Activated CD8-positive, alpha-beta memory T cell treated with anti-CD3 and anti-CD28 coated beads, Interleukin-2, amount 10 ng/mL, durations not matched to agents 7 days and 5 days (primary cell): ENCODE data around the gene NTF3. TPM values are rescaled to one million over a fixed set of nuclear protein-coding genes. Genes with fewer than 3 reads are reported as not detected.

Experiments used
- ATAC-seq: fragments of 150-1000 bp; cut with Tn5 transposase; one replicate; pipeline ENCODE4 v1.10.0; 2021; ENCODE audit warnings: moderate library complexity
- CTCF ChIA-PET: fragments of 350-600 bp; sonication (Branson Sonifier 250); formaldehyde crosslinking; loops from one replicate; lab custom pipeline; 2021; ENCODE audit warnings: antibody characterized with exemption; lab: Charles Lee
- DNase-seq: peaks from one replicate; pipeline ENCODE4 v3.0.0-alpha.2; 2020
- H3K27ac Mint-ChIP-seq: one replicate; pipeline ENCODE4 v1.8.0; 2021; ENCODE audit warnings: mild to moderate bottlenecking, mixed read lengths
- H3K27me3 Mint-ChIP-seq: one replicate; pipeline ENCODE4 v1.8.0; 2021; ENCODE audit warnings: mixed read lengths
- H3K36me3 Mint-ChIP-seq: one replicate; pipeline ENCODE4 v1.8.0; 2021; ENCODE audit warnings: mild to moderate bottlenecking, mixed read lengths
- H3K4me1 Mint-ChIP-seq: one replicate; pipeline ENCODE4 v1.8.0; 2021; ENCODE audit warnings: mixed read lengths
- H3K4me3 Mint-ChIP-seq: one replicate; pipeline ENCODE4 v1.8.0; 2021; ENCODE audit warnings: mild to moderate bottlenecking, moderate library complexity, mixed read lengths
- H3K9me3 Mint-ChIP-seq: one replicate; pipeline ENCODE4 v1.8.0; 2022; ENCODE audit warnings: low read depth, mixed read lengths
- total RNA-seq, 2 experiments: library from RNA; stranded (reverse); gene quantifications; one replicate each; pipeline ENCODE4 v1.2.3, GENCODE V29; 2021

NTF3 gene
- total RNA-seq, 2 experiments from 2014 or later, result not detected

DNA sequence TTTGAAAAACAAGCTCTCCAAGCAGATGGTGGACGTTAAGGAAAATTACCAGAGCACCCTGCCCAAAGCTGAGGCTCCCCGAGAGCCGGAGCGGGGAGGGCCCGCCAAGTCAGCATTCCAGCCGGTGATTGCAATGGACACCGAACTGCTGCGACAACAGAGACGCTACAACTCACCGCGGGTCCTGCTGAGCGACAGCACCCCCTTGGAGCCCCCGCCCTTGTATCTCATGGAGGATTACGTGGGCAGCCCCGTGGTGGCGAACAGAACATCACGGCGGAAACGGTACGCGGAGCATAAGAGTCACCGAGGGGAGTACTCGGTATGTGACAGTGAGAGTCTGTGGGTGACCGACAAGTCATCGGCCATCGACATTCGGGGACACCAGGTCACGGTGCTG is 62.4 kb downstream of the NTF3 start:
- ATAC-seq, result no peak
- H3K36me3 Mint-ChIP-seq, result no peaks in the 10 kb centered on the region
- CTCF ChIA-PET, result no interaction called here
- no peak for DNase-seq
- H3K4me3 Mint-ChIP-seq, result no peak overlapping the region
- no peaks in the 10 kb centered on the region for H3K9me3 Mint-ChIP-seq
- H3K4me1 Mint-ChIP-seq, result no peaks in the 10 kb centered on the region
- H3K27me3 Mint-ChIP-seq, result no peaks in the 10 kb centered on the region
- no peak overlapping the region for H3K27ac Mint-ChIP-seq

DNA sequence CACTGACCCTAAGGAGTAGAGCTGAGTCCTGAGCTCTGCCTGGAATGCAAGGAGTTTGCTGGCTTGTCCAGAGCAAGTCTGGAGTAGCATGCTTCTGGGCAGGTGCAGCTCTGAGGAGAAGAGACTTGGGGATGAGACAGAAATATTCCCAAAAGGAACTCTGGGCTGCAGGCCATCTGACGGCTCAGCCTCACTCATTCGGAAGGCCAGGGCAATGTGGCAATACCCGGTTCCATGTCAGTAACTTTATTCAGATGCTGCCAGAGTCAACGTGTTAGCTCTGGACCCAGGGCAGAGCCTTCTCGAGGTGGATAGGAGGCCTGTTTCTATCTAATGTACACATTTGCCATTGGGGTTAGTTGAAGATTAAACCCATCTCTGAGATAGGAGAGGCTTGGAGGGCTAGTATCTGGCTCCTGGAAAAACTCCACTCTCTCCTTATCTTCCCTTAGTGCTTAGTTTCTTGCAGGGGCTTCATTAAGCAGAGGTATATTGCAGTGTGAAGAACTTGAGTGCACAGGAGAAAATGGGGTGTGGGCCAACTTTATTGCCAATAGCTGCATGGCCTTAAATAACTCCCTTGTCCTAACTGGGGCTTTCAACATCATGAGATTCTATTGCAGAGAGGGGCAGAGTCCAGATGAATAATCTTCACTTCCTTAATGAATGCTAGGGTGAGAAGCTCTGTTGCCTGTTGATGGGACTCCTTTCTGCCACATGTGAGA is 65.6 kb downstream of the NTF3 start:
- ATAC-seq (no peak), DNase-seq (no peak)
- H3K27me3 Mint-ChIP-seq, result no peaks in the 10 kb centered on the region
- H3K4me3 Mint-ChIP-seq, result no peak overlapping the region
- no peak overlapping the region for H3K27ac Mint-ChIP-seq
- H3K36me3 Mint-ChIP-seq, result no peaks in the 10 kb centered on the region
- no peaks in the 10 kb centered on the region for H3K4me1 Mint-ChIP-seq
- no peaks in the 10 kb centered on the region for H3K9me3 Mint-ChIP-seq
- CTCF ChIA-PET, result interaction anchor here (1.5 kb wide), 1 partner anchor 26 kb away, joined by 3 read pairs; no protein-coding TSS in a partner anchor

DNA sequence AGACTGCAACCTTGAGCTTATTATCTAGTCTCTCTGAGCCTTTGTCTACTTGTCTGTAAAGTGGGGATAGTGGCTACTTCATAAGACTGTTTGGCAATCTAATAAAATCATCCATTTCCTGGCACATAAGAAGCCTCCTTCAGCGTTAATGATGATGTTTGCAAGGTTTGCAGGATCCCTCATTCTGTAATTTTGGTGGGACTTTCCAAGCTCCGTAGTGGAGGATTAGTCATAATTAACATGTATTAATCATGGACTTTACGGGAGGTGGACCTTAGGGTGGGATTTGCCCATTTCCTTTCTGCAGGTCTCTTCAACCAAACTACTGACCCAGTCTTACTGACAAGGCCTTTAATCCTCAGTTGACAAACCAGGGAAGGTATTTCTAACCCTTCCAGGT is 66.2 kb downstream of the NTF3 start:
- Mint-ChIP-seq H3K9me3 (no peaks in the 10 kb centered on the region), H3K4me1 (no peaks in the 10 kb centered on the region), H3K27ac (no peak overlapping the region), H3K4me3 (no peak overlapping the region), H3K27me3 (no peaks in the 10 kb centered on the region), H3K36me3 (no peaks in the 10 kb centered on the region)
- DNase-seq (no peak), ATAC-seq (no peak)
- CTCF ChIA-PET, result interaction anchor here (1.5 kb wide), 1 partner anchor 26 kb away, joined by 3 read pairs; no protein-coding TSS in a partner anchor

DNA sequence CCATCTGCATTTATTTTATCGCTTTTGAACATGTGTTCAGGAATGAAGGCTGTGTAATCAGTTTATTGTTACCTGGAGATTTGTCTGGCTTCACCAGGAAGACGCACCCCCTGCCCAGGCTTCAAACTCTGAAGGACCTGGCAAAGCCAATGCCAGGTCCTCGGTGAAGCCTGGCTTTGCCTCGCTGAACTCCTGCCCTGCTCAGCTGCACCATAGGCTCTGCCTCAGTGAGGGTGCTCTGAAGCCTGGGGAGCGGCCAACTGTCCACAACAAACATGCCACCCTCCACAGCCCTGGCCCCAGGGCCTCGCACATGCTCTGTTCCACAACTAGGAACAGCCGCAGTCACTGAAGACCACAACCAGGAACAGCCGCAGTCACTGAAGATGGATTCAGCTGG is 66.9 kb downstream of the NTF3 start:
- CTCF ChIA-PET, result no interaction called here
- no peaks in the 10 kb centered on the region for H3K9me3 Mint-ChIP-seq
- no peaks in the 10 kb centered on the region for H3K36me3 Mint-ChIP-seq
- no peak overlapping the region for H3K4me3 Mint-ChIP-seq
- no peaks in the 10 kb centered on the region for H3K4me1 Mint-ChIP-seq
- ATAC-seq, result no peak
- no peak overlapping the region for H3K27ac Mint-ChIP-seq
- no peak for DNase-seq
- H3K27me3 Mint-ChIP-seq, result no peaks in the 10 kb centered on the region

DNA sequence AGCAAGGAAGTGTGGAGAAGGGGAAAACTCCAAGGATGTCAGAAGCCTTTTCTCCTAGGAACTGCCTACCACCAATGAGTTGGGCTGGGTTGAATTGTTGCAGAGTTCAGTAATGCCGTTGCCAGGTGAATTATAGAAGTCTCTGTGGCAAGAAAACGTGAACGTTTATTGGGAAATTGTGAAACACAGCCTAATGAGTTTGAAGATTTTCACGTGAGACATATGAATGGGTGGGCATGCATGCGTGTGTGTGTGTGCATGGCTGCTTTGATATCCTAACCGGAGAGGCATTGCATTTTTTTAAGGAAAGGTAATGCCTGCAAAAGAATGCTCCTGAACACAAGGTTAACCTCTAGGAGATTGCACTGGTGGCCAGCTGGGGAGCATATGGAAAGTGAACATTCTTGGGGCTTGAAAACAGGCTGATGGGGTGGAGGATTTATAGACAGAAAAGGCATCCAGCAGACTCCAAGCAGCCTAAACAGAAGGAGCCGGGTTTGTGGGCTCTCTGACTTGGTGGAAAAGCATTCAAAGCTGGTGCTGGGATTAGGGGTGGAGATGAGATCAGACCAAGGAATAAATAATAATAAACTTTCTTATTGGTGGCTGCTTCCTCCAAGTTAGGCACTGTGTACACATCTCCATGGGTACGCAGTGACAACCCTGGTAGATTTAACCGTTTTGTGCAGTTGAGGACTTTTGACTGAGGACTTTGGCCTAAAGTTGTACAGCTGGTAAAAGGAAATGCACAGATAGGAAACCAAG is 67.8 kb downstream of the NTF3 start:
- Mint-ChIP-seq H3K4me1 (no peaks in the 10 kb centered on the region), H3K27ac (no peak overlapping the region), H3K36me3 (no peaks in the 10 kb centered on the region), H3K4me3 (no peak overlapping the region), H3K9me3 (no peaks in the 10 kb centered on the region), H3K27me3 (no peaks in the 10 kb centered on the region)
- CTCF ChIA-PET, result no interaction called here
- no peak for ATAC-seq
- no peak for DNase-seq

DNA sequence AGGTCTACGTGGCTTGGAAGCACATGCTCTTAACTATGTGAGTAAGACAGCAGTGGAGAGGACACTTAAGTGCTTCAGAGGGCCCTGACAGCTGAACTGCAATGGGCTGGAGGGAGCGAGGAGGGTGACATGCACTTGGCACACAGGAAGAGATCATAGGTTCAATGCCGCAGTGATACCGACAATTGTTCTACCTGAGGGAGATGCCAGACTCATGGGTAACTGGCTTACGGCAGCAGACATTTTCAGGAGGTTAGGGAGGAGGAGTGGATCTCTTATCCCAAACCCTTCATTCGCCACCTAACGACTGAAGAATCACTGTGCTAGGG is 68.4 kb downstream of the NTF3 start:
- CTCF ChIA-PET, result no interaction called here
- no peak overlapping the region for H3K27ac Mint-ChIP-seq
- H3K27me3 Mint-ChIP-seq, result no peaks in the 10 kb centered on the region
- H3K4me3 Mint-ChIP-seq, result no peak overlapping the region
- DNase-seq (no peak), ATAC-seq (no peak)
- H3K4me1 Mint-ChIP-seq, result no peaks in the 10 kb centered on the region
- no peaks in the 10 kb centered on the region for H3K9me3 Mint-ChIP-seq
- H3K36me3 Mint-ChIP-seq, result no peaks in the 10 kb centered on the region

DNA sequence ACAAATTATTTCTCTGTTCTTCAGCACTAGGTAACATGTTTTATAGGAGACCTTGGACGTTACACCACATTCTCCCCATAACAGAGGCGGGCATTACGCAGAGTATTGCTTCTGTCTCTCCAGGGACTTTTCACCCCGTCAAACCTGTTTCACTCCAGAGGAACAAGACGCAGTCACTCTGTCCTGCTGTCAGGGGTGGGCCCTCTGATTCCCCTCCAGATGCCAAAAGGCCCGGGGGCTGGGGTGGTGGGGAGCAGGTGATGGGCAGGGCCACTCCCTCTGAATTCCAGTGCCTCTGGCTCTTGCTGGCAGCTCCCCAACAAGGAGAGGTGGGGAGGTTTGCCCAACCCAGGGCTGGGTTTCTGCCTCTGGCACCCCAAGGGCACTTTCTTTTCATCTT is 71.9 kb downstream of the NTF3 start:
- Mint-ChIP-seq H3K4me1 (no peaks in the 10 kb centered on the region), H3K27me3 (no peaks in the 10 kb centered on the region), H3K36me3 (no peaks in the 10 kb centered on the region), H3K9me3 (no peaks in the 10 kb centered on the region), H3K4me3 (no peak overlapping the region), H3K27ac (no peak overlapping the region)
- DNase-seq (no peak), ATAC-seq (no peak)
- CTCF ChIA-PET, result no interaction called here

DNA sequence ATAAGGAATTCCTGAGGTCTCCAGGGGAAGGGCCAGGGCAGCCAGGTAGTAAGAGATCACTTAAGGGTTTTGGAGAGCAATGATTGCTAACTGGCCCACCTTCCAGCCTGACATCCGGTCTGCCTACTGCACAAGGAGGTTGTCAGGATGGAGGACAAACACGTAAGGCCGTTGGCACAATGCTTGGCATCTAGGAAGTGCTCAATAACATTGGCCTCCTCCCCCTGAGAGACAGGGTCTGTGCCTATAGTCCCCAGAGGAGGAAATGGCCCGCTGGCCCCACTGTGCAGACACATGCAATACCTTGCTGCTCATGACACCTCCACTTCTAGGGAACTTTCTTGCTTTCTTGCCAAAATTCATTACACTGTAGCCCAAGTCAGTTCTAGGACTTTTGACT is 73.2 kb downstream of the NTF3 start:
- H3K9me3 Mint-ChIP-seq, result no peaks in the 10 kb centered on the region
- CTCF ChIA-PET, result no interaction called here
- no peak overlapping the region for H3K27ac Mint-ChIP-seq
- no peak for DNase-seq
- no peaks in the 10 kb centered on the region for H3K36me3 Mint-ChIP-seq
- no peak for ATAC-seq
- no peak overlapping the region for H3K4me3 Mint-ChIP-seq
- H3K4me1 Mint-ChIP-seq, result no peaks in the 10 kb centered on the region
- no peaks in the 10 kb centered on the region for H3K27me3 Mint-ChIP-seq

DNA sequence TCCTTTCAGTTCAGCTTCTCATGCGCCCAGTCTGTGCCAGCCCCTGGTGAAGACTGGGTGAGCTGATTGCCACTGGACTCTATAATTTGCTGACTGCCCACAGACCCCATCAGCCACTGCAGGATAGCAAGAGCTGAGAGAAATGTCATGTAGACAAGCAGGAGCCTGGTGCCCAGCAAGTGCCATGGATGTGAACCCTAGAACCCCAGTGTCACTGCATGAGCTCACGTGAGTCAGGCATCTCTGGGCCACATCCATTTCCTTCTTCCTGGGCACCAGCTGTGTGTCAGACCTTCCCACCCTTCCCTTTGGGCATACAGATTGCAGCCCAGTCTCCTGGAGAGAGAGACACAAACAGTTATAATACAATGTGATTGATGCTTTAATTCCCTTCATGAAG is 73.8 kb downstream of the NTF3 start:
- Mint-ChIP-seq H3K4me3 (no peak overlapping the region), H3K9me3 (no peaks in the 10 kb centered on the region), H3K4me1 (no peaks in the 10 kb centered on the region), H3K27me3 (no peaks in the 10 kb centered on the region), H3K36me3 (no peaks in the 10 kb centered on the region), H3K27ac (no peak overlapping the region)
- CTCF ChIA-PET, result no interaction called here
- DNase-seq (no peak), ATAC-seq (no peak)

DNA sequence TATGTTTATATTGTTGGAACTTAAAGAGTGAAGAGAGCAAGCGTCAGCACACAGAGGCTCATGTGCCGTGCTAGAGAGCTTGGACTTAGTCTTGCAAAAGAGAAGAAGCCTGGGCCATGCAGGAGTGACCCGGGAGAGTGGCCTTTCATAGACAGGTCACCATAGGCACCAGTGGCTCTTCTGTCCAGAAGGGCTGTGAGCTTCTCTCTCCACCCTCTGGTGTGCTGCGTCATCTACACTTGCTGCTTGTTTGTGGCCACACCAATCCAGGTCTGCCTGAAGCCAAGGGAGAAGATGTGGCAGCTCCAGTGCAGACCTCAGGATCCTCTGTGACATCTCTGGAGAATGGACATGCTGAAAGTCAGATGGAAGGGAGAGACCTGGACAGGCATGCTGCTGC is 74.4 kb downstream of the NTF3 start:
- ATAC-seq (no peak), DNase-seq (no peak)
- Mint-ChIP-seq H3K4me1 (no peaks in the 10 kb centered on the region), H3K27ac (no peak overlapping the region), H3K9me3 (no peaks in the 10 kb centered on the region), H3K36me3 (no peaks in the 10 kb centered on the region), H3K27me3 (no peaks in the 10 kb centered on the region), H3K4me3 (no peak overlapping the region)
- CTCF ChIA-PET, result no interaction called here

DNA sequence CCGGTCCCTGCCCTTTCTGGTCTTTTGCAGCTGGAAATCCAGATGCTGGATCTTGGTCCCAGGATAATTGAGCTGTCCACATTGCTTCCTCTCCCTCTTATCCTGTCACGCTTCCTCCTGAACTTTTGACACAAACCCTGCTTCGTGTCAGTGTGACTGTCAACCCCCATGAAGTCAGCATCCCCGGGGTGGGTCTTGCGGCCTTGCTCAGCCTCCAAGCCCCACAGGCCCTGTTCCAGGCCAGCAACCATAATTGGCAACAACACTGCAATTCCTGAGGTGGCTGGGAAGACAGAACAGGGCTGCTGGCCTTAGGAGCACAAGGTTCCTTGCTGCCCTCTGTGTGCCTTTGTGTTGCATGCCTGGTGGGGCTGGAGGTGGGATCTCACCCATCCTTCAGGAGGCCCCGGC is 74.9 kb downstream of the NTF3 start:
- Mint-ChIP-seq H3K27me3 (no peaks in the 10 kb centered on the region), H3K9me3 (no peaks in the 10 kb centered on the region), H3K27ac (no peak overlapping the region), H3K4me1 (no peaks in the 10 kb centered on the region), H3K36me3 (no peaks in the 10 kb centered on the region), H3K4me3 (no peak overlapping the region)
- CTCF ChIA-PET, result no interaction called here
- DNase-seq (no peak), ATAC-seq (no peak)

DNA sequence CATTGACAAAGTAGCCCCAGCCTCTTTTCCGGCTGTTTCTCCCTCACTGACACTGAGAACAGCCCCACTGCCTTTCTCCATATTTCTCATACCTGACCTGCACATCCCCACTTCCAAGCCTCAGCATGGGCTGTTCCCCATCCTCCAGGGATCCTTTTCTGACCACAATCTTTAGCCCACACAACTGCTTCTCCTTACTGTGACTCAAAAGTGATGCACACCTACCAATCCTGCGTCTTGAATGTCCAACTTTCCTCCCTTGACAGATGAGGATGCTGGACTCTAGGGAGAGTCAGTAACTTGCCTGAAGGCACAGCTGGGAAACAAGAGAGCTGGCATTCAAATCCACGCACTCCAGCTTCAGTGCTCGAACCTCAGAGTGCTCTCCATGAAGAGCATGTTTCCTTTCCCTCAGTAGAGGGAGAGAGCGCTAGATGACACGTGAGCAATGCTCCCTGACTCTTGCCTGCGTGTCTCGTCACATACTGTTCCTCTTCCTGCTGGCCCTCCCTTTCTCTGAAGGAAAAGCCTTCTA is 75.6 kb downstream of the NTF3 start:
- Mint-ChIP-seq H3K27me3 (no peaks in the 10 kb centered on the region), H3K9me3 (no peaks in the 10 kb centered on the region), H3K4me1 (no peaks in the 10 kb centered on the region), H3K4me3 (no peak overlapping the region), H3K36me3 (no peaks in the 10 kb centered on the region), H3K27ac (no peak overlapping the region)
- DNase-seq (no peak), ATAC-seq (no peak)
- CTCF ChIA-PET, result no interaction called here

DNA sequence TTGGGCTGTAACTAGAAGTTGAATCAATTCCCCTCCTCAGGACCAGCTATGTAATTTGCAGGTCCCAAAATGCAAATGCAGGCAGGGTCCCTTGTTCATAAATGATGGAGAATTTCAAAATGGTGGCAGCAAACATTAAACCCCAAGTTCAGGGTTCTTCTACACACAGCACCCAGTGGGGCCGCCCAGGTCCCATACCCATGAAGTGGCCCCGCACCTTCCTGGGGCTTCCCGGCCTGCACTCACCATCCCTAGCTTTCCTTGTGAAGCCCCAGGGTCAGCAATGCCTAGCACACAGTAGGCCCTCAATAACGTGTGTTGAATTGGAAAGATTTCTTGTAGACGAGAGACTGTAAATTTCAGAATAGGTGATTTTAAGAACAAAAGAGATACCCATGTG is 76.0 kb downstream of the NTF3 start:
- no peak overlapping the region for H3K27ac Mint-ChIP-seq
- DNase-seq, result no peak
- H3K4me3 Mint-ChIP-seq, result no peak overlapping the region
- H3K27me3 Mint-ChIP-seq, result no peaks in the 10 kb centered on the region
- no peak for ATAC-seq
- no peaks in the 10 kb centered on the region for H3K4me1 Mint-ChIP-seq
- H3K9me3 Mint-ChIP-seq, result no peaks in the 10 kb centered on the region
- CTCF ChIA-PET, result no interaction called here
- no peaks in the 10 kb centered on the region for H3K36me3 Mint-ChIP-seq

DNA sequence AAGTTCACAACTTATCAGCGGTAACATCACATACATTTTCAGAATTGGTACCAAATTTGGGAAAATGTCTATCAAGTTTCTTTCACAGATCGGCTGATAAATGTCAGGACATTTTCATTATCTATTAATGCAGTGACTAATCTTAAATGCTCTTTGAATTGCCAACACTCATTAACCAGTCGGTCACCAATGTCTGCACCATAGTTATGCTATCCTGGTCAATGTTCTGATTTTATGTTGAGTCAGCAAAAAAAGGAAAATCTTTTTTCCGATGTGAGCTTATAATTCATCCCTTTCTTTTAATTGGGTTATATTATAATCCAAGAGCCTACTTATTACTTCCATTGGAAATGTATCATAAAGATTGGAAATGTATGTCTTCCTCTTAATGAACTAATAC is 77.2 kb downstream of the NTF3 start:
- Mint-ChIP-seq H3K36me3 (no peaks in the 10 kb centered on the region), H3K27me3 (no peaks in the 10 kb centered on the region), H3K9me3 (no peaks in the 10 kb centered on the region), H3K4me1 (no peaks in the 10 kb centered on the region), H3K27ac (no peak overlapping the region), H3K4me3 (no peak overlapping the region)
- ATAC-seq (no peak), DNase-seq (no peak)
- CTCF ChIA-PET, result no interaction called here
